WTC11 (cell line): Measurements from ENCODE around the gene FREM1. TPM values are rescaled to one million over a fixed set of nuclear protein-coding genes. Genes with fewer than 3 reads are reported as not detected.

ENCODE experiments used
- ATAC-seq: fragments of 200-7000 bp; cut with Tn5 transposase; 2 replicates; pipeline ENCODE4 v1.10.0; 2021; ENCODE audit warnings: mild to moderate bottlenecking, moderate library complexity
- CTCF ChIA-PET: fragments of 300-600 bp; sonication (Branson Sonifier 250); formaldehyde crosslinking; loops from one replicate; lab custom pipeline; 2021; ENCODE audit warnings: antibody characterized with exemption; lab: Charles Lee
- POLR2A ChIA-PET: fragments of 350-600 bp; sonication (Branson Sonifier 250); formaldehyde crosslinking; loops from one replicate; lab custom pipeline; 2021; ENCODE audit warnings: antibody characterized with exemption; lab: Charles Lee
- DNase-seq: peaks from one replicate; pipeline ENCODE4 v3.0.0; 2021; ENCODE audit warnings: low spot score
- H3K27ac Mint-ChIP-seq: 2 replicates; pipeline ENCODE4 v1.8.0; 2021; ENCODE audit warnings: mixed read lengths
- H3K27me3 Mint-ChIP-seq: 2 replicates; pipeline ENCODE4 v1.8.0; 2021; ENCODE audit warnings: low read depth, mild to moderate bottlenecking, moderate library complexity, mixed read lengths
- H3K36me3 Mint-ChIP-seq: 2 replicates; pipeline ENCODE4 v1.8.0; 2021; ENCODE audit warnings: mixed read lengths
- H3K4me1 Mint-ChIP-seq: 2 replicates; pipeline ENCODE4 v1.8.0; 2022; ENCODE audit warnings: mixed read lengths
- H3K4me3 Mint-ChIP-seq: 2 replicates; pipeline ENCODE4 v1.8.0; 2021; ENCODE audit warnings: mild to moderate bottlenecking, moderate library complexity, mixed read lengths
- H3K9me3 Mint-ChIP-seq: 2 replicates; pipeline ENCODE4 v1.8.0; 2021; ENCODE audit warnings: mixed read lengths
- CREM ChIP-seq: sonication (generic); formaldehyde crosslinking; IDR thresholded peaks from 2 replicates; pipeline ENCODE4 v1.8.1; 2022; ENCODE audit warnings: mild to moderate bottlenecking, missing genetic modification reagents, moderate library complexity
- GTF2I ChIP-seq: fragments of 250-450 bp; sonication (Bioruptor Pico); conservative IDR thresholded peaks from 2 replicates; pipeline ENCODE4 v1.4.0; 2021; ENCODE audit warnings: mild to moderate bottlenecking
- JUN ChIP-seq: sonication (generic); formaldehyde crosslinking; IDR thresholded peaks from 2 replicates; pipeline ENCODE4 v1.8.0; 2023; ENCODE audit warnings: mild to moderate bottlenecking, missing genetic modification reagents
- MAX ChIP-seq: sonication (generic); formaldehyde crosslinking; IDR thresholded peaks from 2 replicates; pipeline ENCODE4 v1.8.0; 2022; ENCODE audit warnings: mild to moderate bottlenecking, missing genetic modification reagents
- MXD4 ChIP-seq: fragments of 250-450 bp; sonication (Bioruptor Pico); IDR thresholded peaks from 2 replicates; pipeline ENCODE4 v1.8.0; 2021; ENCODE audit warnings: mild to moderate bottlenecking, moderate library complexity, borderline replicate concordance
- NFATC4 ChIP-seq: fragments of 250-450 bp; sonication (Bioruptor Pico); IDR thresholded peaks from 2 replicates; pipeline ENCODE4 v1.9.0; 2021; ENCODE audit warnings: mild to moderate bottlenecking
- SMAD3 ChIP-seq: sonication (generic); formaldehyde crosslinking; IDR thresholded peaks from 2 replicates; pipeline ENCODE4 v1.8.0; 2022; ENCODE audit warnings: missing genetic modification reagents, mild to moderate bottlenecking, borderline replicate concordance
- SOX15 ChIP-seq: fragments of 250-450 bp; sonication (Bioruptor Pico); IDR thresholded peaks from 2 replicates; pipeline ENCODE4 v1.9.0; 2021; ENCODE audit warnings: mild to moderate bottlenecking
- ZBTB21 ChIP-seq: sonication (generic); formaldehyde crosslinking; IDR thresholded peaks from 2 replicates; pipeline ENCODE4 v1.8.1; 2023; ENCODE audit warnings: mild to moderate bottlenecking, missing genetic modification reagents, borderline replicate concordance
- ZNF121 ChIP-seq: sonication (generic); formaldehyde crosslinking; IDR thresholded peaks from 2 replicates; pipeline ENCODE4 v1.8.0; 2023; ENCODE audit warnings: missing genetic modification reagents
- ZNF232 ChIP-seq: sonication (generic); formaldehyde crosslinking; IDR thresholded peaks from 2 replicates; pipeline ENCODE4 v1.8.0; 2022; ENCODE audit warnings: mild to moderate bottlenecking, missing genetic modification reagents
- ZNF263 ChIP-seq: sonication (generic); formaldehyde crosslinking; IDR thresholded peaks from 2 replicates; pipeline ENCODE4 v1.8.1; 2022; ENCODE audit warnings: low read depth, mild to moderate bottlenecking, moderate library complexity, missing genetic modification reagents
- ZNF281 ChIP-seq: sonication (generic); formaldehyde crosslinking; IDR thresholded peaks from 2 replicates; pipeline ENCODE4 v1.8.0; 2023; ENCODE audit warnings: mild to moderate bottlenecking, missing genetic modification reagents
- ZNF671 ChIP-seq: fragments of 250-450 bp; sonication (Bioruptor Pico); IDR thresholded peaks from 2 replicates; pipeline ENCODE4 v1.8.0; 2021; ENCODE audit warnings: mild to moderate bottlenecking
- total RNA-seq: library from RNA; stranded (reverse); gene quantifications from 3 replicates; pipeline ENCODE4 v1.2.3, GENCODE V29; 2021
- TF ChIP-seq, protein P1 (sequence below): sonication (generic); formaldehyde crosslinking; IDR thresholded peaks from 2 replicates; pipeline ENCODE4 v1.8.0; 2023; ENCODE audit warnings: missing genetic modification reagents, mild to moderate bottlenecking, borderline replicate concordance
- TF ChIP-seq, protein P2 (sequence below): sonication (generic); formaldehyde crosslinking; IDR thresholded peaks from 2 replicates; pipeline ENCODE4 v1.8.0; 2022; ENCODE audit warnings: mild to moderate bottlenecking, missing genetic modification reagents
- TF ChIP-seq, protein P3 (sequence below): sonication (generic); formaldehyde crosslinking; conservative IDR thresholded peaks from 2 replicates; pipeline ENCODE4 v1.8.1; 2023; ENCODE audit warnings: mild to moderate bottlenecking, low read depth, missing genetic modification reagents, moderate library complexity
- TF ChIP-seq, protein P4 (sequence below): sonication (generic); formaldehyde crosslinking; IDR thresholded peaks from 2 replicates; pipeline ENCODE4 v1.8.1; 2022; ENCODE audit warnings: mild to moderate bottlenecking, moderate library complexity, missing genetic modification reagents

The FREM1 gene
- total RNA-seq, 1 experiment from 2014 or later, result 2.8 TPM

GRCh38 chr9:14831074-14831473, 79.2 kb downstream of the FREM1 start (continued):
- no peak for TF ChIP-seq ZNF281 (CRISPR knock-in tag)
- TF ChIP-seq, protein P1, sequence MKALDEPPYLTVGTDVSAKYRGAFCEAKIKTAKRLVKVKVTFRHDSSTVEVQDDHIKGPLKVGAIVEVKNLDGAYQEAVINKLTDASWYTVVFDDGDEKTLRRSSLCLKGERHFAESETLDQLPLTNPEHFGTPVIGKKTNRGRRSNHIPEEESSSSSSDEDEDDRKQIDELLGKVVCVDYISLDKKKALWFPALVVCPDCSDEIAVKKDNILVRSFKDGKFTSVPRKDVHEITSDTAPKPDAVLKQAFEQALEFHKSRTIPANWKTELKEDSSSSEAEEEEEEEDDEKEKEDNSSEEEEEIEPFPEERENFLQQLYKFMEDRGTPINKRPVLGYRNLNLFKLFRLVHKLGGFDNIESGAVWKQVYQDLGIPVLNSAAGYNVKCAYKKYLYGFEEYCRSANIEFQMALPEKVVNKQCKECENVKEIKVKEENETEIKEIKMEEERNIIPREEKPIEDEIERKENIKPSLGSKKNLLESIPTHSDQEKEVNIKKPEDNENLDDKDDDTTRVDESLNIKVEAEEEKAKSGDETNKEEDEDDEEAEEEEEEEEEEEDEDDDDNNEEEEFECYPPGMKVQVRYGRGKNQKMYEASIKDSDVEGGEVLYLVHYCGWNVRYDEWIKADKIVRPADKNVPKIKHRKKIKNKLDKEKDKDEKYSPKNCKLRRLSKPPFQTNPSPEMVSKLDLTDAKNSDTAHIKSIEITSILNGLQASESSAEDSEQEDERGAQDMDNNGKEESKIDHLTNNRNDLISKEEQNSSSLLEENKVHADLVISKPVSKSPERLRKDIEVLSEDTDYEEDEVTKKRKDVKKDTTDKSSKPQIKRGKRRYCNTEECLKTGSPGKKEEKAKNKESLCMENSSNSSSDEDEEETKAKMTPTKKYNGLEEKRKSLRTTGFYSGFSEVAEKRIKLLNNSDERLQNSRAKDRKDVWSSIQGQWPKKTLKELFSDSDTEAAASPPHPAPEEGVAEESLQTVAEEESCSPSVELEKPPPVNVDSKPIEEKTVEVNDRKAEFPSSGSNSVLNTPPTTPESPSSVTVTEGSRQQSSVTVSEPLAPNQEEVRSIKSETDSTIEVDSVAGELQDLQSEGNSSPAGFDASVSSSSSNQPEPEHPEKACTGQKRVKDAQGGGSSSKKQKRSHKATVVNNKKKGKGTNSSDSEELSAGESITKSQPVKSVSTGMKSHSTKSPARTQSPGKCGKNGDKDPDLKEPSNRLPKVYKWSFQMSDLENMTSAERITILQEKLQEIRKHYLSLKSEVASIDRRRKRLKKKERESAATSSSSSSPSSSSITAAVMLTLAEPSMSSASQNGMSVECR (CRISPR knock-in tag), result no peak
- TF ChIP-seq, protein P2, sequence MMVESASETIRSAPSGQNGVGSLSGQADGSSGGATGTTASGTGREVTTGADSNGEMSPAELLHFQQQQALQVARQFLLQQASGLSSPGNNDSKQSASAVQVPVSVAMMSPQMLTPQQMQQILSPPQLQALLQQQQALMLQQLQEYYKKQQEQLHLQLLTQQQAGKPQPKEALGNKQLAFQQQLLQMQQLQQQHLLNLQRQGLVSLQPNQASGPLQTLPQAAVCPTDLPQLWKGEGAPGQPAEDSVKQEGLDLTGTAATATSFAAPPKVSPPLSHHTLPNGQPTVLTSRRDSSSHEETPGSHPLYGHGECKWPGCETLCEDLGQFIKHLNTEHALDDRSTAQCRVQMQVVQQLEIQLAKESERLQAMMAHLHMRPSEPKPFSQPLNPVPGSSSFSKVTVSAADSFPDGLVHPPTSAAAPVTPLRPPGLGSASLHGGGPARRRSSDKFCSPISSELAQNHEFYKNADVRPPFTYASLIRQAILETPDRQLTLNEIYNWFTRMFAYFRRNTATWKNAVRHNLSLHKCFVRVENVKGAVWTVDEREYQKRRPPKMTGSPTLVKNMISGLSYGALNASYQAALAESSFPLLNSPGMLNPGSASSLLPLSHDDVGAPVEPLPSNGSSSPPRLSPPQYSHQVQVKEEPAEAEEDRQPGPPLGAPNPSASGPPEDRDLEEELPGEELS, result no peak
- no peak for TF ChIP-seq NFATC4 (CRISPR knock-in tag)
- TF ChIP-seq SMAD3 (CRISPR knock-in tag), result no peak
- TF ChIP-seq MAX (CRISPR knock-in tag), result no peak
- TF ChIP-seq CREM (CRISPR knock-in tag), result no peak
- TF ChIP-seq, protein P3, sequence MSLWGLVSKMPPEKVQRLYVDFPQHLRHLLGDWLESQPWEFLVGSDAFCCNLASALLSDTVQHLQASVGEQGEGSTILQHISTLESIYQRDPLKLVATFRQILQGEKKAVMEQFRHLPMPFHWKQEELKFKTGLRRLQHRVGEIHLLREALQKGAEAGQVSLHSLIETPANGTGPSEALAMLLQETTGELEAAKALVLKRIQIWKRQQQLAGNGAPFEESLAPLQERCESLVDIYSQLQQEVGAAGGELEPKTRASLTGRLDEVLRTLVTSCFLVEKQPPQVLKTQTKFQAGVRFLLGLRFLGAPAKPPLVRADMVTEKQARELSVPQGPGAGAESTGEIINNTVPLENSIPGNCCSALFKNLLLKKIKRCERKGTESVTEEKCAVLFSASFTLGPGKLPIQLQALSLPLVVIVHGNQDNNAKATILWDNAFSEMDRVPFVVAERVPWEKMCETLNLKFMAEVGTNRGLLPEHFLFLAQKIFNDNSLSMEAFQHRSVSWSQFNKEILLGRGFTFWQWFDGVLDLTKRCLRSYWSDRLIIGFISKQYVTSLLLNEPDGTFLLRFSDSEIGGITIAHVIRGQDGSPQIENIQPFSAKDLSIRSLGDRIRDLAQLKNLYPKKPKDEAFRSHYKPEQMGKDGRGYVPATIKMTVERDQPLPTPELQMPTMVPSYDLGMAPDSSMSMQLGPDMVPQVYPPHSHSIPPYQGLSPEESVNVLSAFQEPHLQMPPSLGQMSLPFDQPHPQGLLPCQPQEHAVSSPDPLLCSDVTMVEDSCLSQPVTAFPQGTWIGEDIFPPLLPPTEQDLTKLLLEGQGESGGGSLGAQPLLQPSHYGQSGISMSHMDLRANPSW, result no peak
- no peak for TF ChIP-seq JUN (CRISPR knock-in tag)
- no peak for TF ChIP-seq ZNF671 (CRISPR knock-in tag)

GRCh38 chr9:14830057-14830456, 80.2 kb downstream of the FREM1 start:
- Mint-ChIP-seq H3K27me3 (no peaks in the 10 kb centered on the region; the same call in 1 of the 2 replicates), H3K36me3 (peaks cover 7% of the 10 kb centered on the region; the same call in 1 of the 2 replicates), H3K9me3 (peaks cover 19% of the 10 kb centered on the region), H3K4me3 (no peak overlapping the region), H3K27ac (no peak overlapping the region), H3K4me1 (no peaks in the 10 kb centered on the region)
- no peak for TF ChIP-seq GTF2I (CRISPR knock-in tag)
- no peak for TF ChIP-seq ZNF263 (CRISPR knock-in tag)
- no peak for TF ChIP-seq SMAD3 (CRISPR knock-in tag)
- TF ChIP-seq ZNF671 (CRISPR knock-in tag), result no peak
- TF ChIP-seq ZNF121, result no peak
- no peak for TF ChIP-seq MXD4
- TF ChIP-seq SOX15 (CRISPR knock-in tag), result no peak
- TF ChIP-seq, protein P4, sequence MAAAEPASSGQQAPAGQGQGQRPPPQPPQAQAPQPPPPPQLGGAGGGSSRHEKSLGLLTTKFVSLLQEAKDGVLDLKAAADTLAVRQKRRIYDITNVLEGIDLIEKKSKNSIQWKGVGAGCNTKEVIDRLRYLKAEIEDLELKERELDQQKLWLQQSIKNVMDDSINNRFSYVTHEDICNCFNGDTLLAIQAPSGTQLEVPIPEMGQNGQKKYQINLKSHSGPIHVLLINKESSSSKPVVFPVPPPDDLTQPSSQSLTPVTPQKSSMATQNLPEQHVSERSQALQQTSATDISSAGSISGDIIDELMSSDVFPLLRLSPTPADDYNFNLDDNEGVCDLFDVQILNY (CRISPR knock-in tag), result no peak
- no peak for TF ChIP-seq ZNF232 (CRISPR knock-in tag)
- no peak for TF ChIP-seq ZBTB21 (CRISPR knock-in tag)
- ATAC-seq, result no peak
- ChIA-PET CTCF (no interaction called here), POLR2A (no interaction called here)
- DNase-seq, result no peak
